Stomach (tissue), 9 donors: ENCODE measurements around the gene KLHL14. TPM values are rescaled to one million over a fixed set of nuclear protein-coding genes. Genes with fewer than 3 reads are reported as not detected.

Experiments
- DNase-seq, 2 donors: peaks; one replicate each; pipeline versions ENCODE4 v3.0.0 to v3.0.0-alpha.2; 2013 to 2019
- H3K27ac ChIP-seq, 5 donors: fragments of 200-600 bp in 4 of 5; sonication (generic) in 4 of 5; one replicate each; pipeline ENCODE4 v1.5.1; 2013 to 2019; ENCODE audit warnings: mild to moderate bottlenecking in 1 of 5, moderate library complexity in 1 of 5
- H3K27me3 ChIP-seq, 3 donors: fragments of 200-600 bp; sonication (generic); one replicate each; pipeline ENCODE4 v1.5.1; 2017 to 2019; ENCODE audit warnings: mixed run types in 1 of 3
- H3K36me3 ChIP-seq, 4 donors: fragments of 200-600 bp; sonication (generic); 1 replicate in 3 of 4; 2 replicates in 1 of 4; pipeline ENCODE4 v1.5.1; 2016 to 2019
- H3K4me1 ChIP-seq, 4 donors: fragments of 200-600 bp; sonication (generic); one replicate each; pipeline ENCODE4 v1.5.1; 2016 to 2019
- H3K4me3 ChIP-seq, 4 donors: fragments of 200-600 bp; sonication (generic) in 3 of 4; one replicate each; pipeline ENCODE4 v1.5.1; 2016 to 2019; ENCODE audit warnings: mild to moderate bottlenecking in 1 of 4
- H3K9me3 ChIP-seq, 4 donors: fragments of 200-600 bp; sonication (generic); one replicate each; pipeline ENCODE4 v1.5.1; 2016 to 2019
- CTCF ChIP-seq, 7 experiments: fragments of 450-650 bp in 4 of 7; fragments of 200-600 bp in 3 of 7; sonication (generic) in 3 of 7; IDR thresholded peaks; one replicate each; pipeline ENCODE4 v1.5.1; 2016 to 2019; ENCODE audit warnings: antibody characterized with exemption in 7 of 7, control low read depth in 2 of 7, mild to moderate bottlenecking in 1 of 7
- EP300 ChIP-seq: sonication (generic); formaldehyde crosslinking; IDR thresholded peaks from one replicate; pipeline ENCODE4 v1.6.1; 2017; ENCODE audit warnings: antibody characterized with exemption
- POLR2A ChIP-seq, 4 donors: fragments of 450-650 bp; IDR thresholded peaks; one replicate each; pipeline ENCODE4 v1.6.1; 2016; ENCODE audit warnings: antibody characterized with exemption in 4 of 4, control low read depth in 2 of 4, mild to moderate bottlenecking in 1 of 4, moderate library complexity in 1 of 4
- POLR2AphosphoS5 ChIP-seq, 3 donors: sonication (generic); formaldehyde crosslinking; IDR thresholded peaks; one replicate each; pipeline ENCODE4 v1.6.1; 2016; ENCODE audit warnings: antibody characterized with exemption in 3 of 3
- whole genome bisulfite sequencing, 5 donors: extraction: QIAGEN DNeasy Blood & Tissue Kit in 3 of 5; methylation state at CpG; one replicate each; pipeline versions ENCODE4 v1.1.5 to v1.1.7; 2013 to 2018; 5-methylcytosine and 5-hydroxymethylcytosine counted together
- intact Hi-C: fragments of 100-400 bp; cut with DNase I; formaldehyde crosslinking; loops from one replicate; pipeline ENCODE4 v1.15.1; 2023; ENCODE audit warnings: low total_unique reads
- polyA plus RNA-seq, 3 donors: library from polyadenylated mRNA; stranded (reverse); fragments of 200-250 nt; gene quantifications; one replicate each; pipeline ENCODE4 v1.2.3, GENCODE V29; 2013
- total RNA-seq, 5 donors: library from RNA; depleted of rRNA; stranded (reverse); fragments of >200 nt; gene quantifications; one replicate each; pipeline versions ENCODE4 v1.1.0 to v1.2.3, GENCODE V29; 2014 to 2016
- donor health status: healthy with polysubstance abuse.
- donor health status: Bipolar disorder and iron deficiency.
- donor health status: healthy.

The KLHL14 gene
- total and polyA plus RNA-seq, 8 donors = 0.15 to 3.5 (median 0.41) TPM; not detected in 4

GRCh38 chr18:32637226-32637625, 135.6 kb downstream of the KLHL14 start:
- no peak for DNase-seq

GRCh38 chr18:32634876-32635431, 137.9 kb downstream of the KLHL14 start:
- no peak overlapping the region for H3K4me3 ChIP-seq
- H3K27me3 ChIP-seq = no peaks in the 10 kb centered on the region
- no peaks in the 10 kb centered on the region for H3K9me3 ChIP-seq
- no peak for TF ChIP-seq CTCF (IDR thresholded peaks at IDR 0.05)
- TF ChIP-seq EP300 = no peak
- no peak for TF ChIP-seq POLR2A (IDR thresholded peaks at IDR 0.05)
- TF ChIP-seq POLR2AphosphoS5 (IDR thresholded peaks at IDR 0.05) = no peak
- WGBS, 5 donors = 80 to 89% (median 87%) methylated on average over 5 of the region's 5 CpGs
- no peaks in the 10 kb centered on the region for H3K36me3 ChIP-seq
- intact Hi-C loops = no loop called here
- H3K27ac ChIP-seq = no peak overlapping the region
- DNase-seq = no peak
- H3K4me1 ChIP-seq = no peaks in the 10 kb centered on the region

More at GRCh38 chr18:32637226-32637625, 135.6 kb downstream of the KLHL14 start:
- intact Hi-C loops = no loop called here
- Histone ChIP-seq H3K27ac (no peak overlapping the region), H3K9me3 (no peaks in the 10 kb centered on the region), H3K4me3 (no peak overlapping the region), H3K36me3 (no peaks in the 10 kb centered on the region), H3K4me1 (no peaks in the 10 kb centered on the region), H3K27me3 (no peaks in the 10 kb centered on the region)
- WGBS, 5 donors = 64 to 92% (median 87%) methylated on average over 2 of the region's 2 CpGs
- no peak for TF ChIP-seq POLR2AphosphoS5 (IDR thresholded peaks at IDR 0.05)
- TF ChIP-seq EP300 = no peak
- no peak for TF ChIP-seq POLR2A (IDR thresholded peaks at IDR 0.05)
- TF ChIP-seq CTCF (IDR thresholded peaks at IDR 0.05) = no peak

- TF ChIP-seq POLR2A (IDR thresholded peaks at IDR 0.05) (no peak), CTCF (IDR thresholded peaks at IDR 0.05) (no peak), EP300 (no peak), POLR2AphosphoS5 (IDR thresholded peaks at IDR 0.05) (no peak)
- Histone ChIP-seq H3K4me3 (no peak overlapping the region), H3K9me3 (no peaks in the 10 kb centered on the region), H3K27ac (no peak overlapping the region), H3K4me1 (no peaks in the 10 kb centered on the region), H3K27me3 (no peaks in the 10 kb centered on the region), H3K36me3 (no peaks in the 10 kb centered on the region)
- intact Hi-C loops = no loop called here
- WGBS, 5 donors = 69 to 80% (median 76%) methylated on average over 16 of the region's 16 CpGs
- DNase-seq = peak in 1 of 2 donors; percentile 26
Observed at GRCh38 chr18:32629981-32630700, 142.7 kb downstream of the KLHL14 start.

DNA sequence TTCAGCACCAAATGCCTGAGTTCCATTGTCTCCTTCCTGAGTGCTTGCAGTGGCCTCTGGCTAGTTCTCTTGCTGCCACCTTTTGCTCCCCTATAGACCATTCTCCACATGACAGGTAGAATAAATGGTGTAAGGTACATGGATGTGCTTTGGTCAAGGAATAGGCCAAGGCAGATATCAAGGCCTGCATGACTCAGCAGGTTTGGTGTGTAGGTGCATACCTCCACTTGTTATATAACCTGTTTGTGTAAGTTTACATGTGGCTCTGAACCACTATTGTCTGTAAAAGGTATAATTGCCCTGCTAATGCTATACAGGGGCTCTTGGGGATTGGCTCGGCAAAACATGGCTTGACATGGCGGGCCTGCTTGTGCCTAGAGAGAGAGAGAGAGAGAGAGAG, 143.5 kb downstream of the KLHL14 start:
- Histone ChIP-seq H3K4me3 (no peak overlapping the region), H3K9me3 (no peaks in the 10 kb centered on the region), H3K27me3 (no peaks in the 10 kb centered on the region), H3K27ac (no peak overlapping the region), H3K36me3 (no peaks in the 10 kb centered on the region), H3K4me1 (no peaks in the 10 kb centered on the region)
- no peak for DNase-seq
- WGBS, 5 donors = 90 to 100% (median 93%) methylated on average over 2 of the region's 2 CpGs
- intact Hi-C loops = no loop called here
- TF ChIP-seq POLR2A (IDR thresholded peaks at IDR 0.05) (no peak), EP300 (no peak)
